Ovary (tissue), 9 donors: ENCODE data around the gene PRELID2. TPM values are rescaled to one million over a fixed set of nuclear protein-coding genes. Genes with fewer than 3 reads are reported as not detected.

ENCODE experiments used
- DNase-seq, 5 donors: peaks; one replicate each; pipeline ENCODE4 v3.0.0-alpha.2; 2019 to 2020
- H3K27ac ChIP-seq, 2 donors: fragments of 200-600 bp; one replicate each; pipeline versions ENCODE4 v1.5.1 to v1.8.0; 2019 to 2022
- H3K27me3 ChIP-seq: fragments of 200-600 bp; one replicate; pipeline ENCODE4 v1.8.0; 2022
- H3K36me3 ChIP-seq: fragments of 200-600 bp; sonication (generic); one replicate; pipeline ENCODE4 v1.5.1; 2019
- H3K4me1 ChIP-seq: one replicate; pipeline ENCODE4 v1.8.1; 2013; ENCODE audit warnings: mild to moderate bottlenecking, moderate library complexity; ENCODE audit not compliant: insufficient read depth
- H3K4me3 ChIP-seq: fragments of 200-600 bp; sonication (generic); one replicate; pipeline ENCODE4 v1.5.1; 2017
- H3K9me3 ChIP-seq, 2 donors: fragments of 200-600 bp in 1 of 2; sonication (generic) in 1 of 2; one replicate each; pipeline versions ENCODE4 v1.5.1 to v1.8.1; 2013 to 2019; ENCODE audit warnings: mild to moderate bottlenecking in 1 of 2, moderate library complexity in 1 of 2
- EP300 ChIP-seq: sonication (generic); formaldehyde crosslinking; IDR thresholded peaks from one replicate; pipeline ENCODE4 v1.6.1; 2017; ENCODE audit warnings: antibody characterized with exemption
- POLR2A ChIP-seq: fragments of 450-650 bp; IDR thresholded peaks from one replicate; pipeline ENCODE4 v1.6.1; 2017; ENCODE audit warnings: antibody characterized with exemption, mild to moderate bottlenecking, moderate library complexity
- WGBS, 3 donors: extraction: QIAGEN DNeasy Blood & Tissue Kit in 1 of 3; methylation state at CpG; one replicate each; pipeline versions ENCODE4 v1.1.5 to v1.1.7; 2013 to 2017; 5-methylcytosine and 5-hydroxymethylcytosine counted together
- intact Hi-C, 4 donors: fragments of 100-400 bp; cut with DNase I; formaldehyde crosslinking; loops; one replicate each; pipeline versions ENCODE4 v1.11.0 to v1.15.1; 2022 to 2023
- polyA plus RNA-seq, 2 donors: library from polyadenylated mRNA; stranded (reverse); fragments of 200-250 nt in 1 of 2; fragments of 350-450 nt in 1 of 2; fragmentation: Illumina TruSeq in 1 of 2; extraction: RNeasy Lipid Tissue Mini Kit (QIAGEN cat#74804) in 1 of 2; gene quantifications; one replicate each; pipeline ENCODE4 v1.2.3, GENCODE V29; 2013 to 2014
- total RNA-seq, 7 donors: library from RNA; depleted of rRNA in 2 of 7; stranded (reverse); fragments of >200 nt in 2 of 7; fragmentation: NEBNext Ultra II Directional in 3 of 7; extraction: Animal tissue kit (Norgen Biotek cat#: 25700) in 3 of 7; gene quantifications; one replicate each; pipeline versions ENCODE4 v1.1.0 to v1.2.4, GENCODE V29; 2016 to 2023
- TF ChIP-seq, protein P1 (sequence below), 3 donors: fragments of 450-650 bp in 2 of 3; fragments of 200-600 bp in 1 of 3; IDR thresholded peaks; one replicate each; pipeline versions ENCODE4 v1.5.1 to v1.8.0; 2016 to 2022; ENCODE audit warnings: antibody characterized with exemption in 3 of 3, mild to moderate bottlenecking in 1 of 3
- donor health status: DM: no; HTN: no; CAD: no; lungs with moderate emphysema.
- donor health status: DM: no; HTN: no; CAD: no.
- donor health status: Bipolar disorder and iron deficiency.
- donor health status: DM: yes; HTN: yes; CAD: no.
- donor health status: DM: no; HTN: no; CAD: no.
- donor health status: DM: yes; HTN: yes; CAD: no.

PRELID2 gene
- total and polyA plus RNA-seq, 9 donors: 5.4 to 49.7 (median 28.4) TPM

DNA sequence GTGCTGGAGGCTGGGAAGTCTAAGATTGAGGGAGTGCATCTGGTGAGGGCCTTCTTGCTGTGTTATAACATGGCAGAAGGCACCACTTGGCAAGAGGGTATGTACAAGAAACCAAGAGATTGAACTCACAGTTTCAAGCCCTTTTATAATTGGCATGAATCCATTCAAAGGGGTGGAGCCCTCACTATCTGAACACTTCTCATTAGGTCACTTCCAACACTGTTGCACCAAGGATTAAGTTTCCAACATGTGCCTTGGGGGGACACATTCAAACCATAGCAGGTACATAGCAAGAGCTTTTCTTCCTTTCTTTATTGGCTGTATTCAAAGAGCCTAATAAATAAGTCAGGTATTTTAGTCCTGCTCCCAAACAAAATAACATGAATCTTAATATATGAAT is 62.7 kb downstream of the PRELID2 start:
- H3K4me3 ChIP-seq: no peak overlapping the region
- peaks cover 16% of the 10 kb centered on the region for H3K4me1 ChIP-seq
- H3K27ac ChIP-seq: no peak overlapping the region
- H3K9me3 ChIP-seq: no peaks in the 10 kb centered on the region
- no peak for DNase-seq
- no peaks in the 10 kb centered on the region for H3K27me3 ChIP-seq
- intact Hi-C loops: no loop called here
- H3K36me3 ChIP-seq: no peaks in the 10 kb centered on the region
- no peak for TF ChIP-seq EP300
- no peak for TF ChIP-seq POLR2A
- TF ChIP-seq, protein P1, sequence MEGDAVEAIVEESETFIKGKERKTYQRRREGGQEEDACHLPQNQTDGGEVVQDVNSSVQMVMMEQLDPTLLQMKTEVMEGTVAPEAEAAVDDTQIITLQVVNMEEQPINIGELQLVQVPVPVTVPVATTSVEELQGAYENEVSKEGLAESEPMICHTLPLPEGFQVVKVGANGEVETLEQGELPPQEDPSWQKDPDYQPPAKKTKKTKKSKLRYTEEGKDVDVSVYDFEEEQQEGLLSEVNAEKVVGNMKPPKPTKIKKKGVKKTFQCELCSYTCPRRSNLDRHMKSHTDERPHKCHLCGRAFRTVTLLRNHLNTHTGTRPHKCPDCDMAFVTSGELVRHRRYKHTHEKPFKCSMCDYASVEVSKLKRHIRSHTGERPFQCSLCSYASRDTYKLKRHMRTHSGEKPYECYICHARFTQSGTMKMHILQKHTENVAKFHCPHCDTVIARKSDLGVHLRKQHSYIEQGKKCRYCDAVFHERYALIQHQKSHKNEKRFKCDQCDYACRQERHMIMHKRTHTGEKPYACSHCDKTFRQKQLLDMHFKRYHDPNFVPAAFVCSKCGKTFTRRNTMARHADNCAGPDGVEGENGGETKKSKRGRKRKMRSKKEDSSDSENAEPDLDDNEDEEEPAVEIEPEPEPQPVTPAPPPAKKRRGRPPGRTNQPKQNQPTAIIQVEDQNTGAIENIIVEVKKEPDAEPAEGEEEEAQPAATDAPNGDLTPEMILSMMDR (IDR thresholded peaks at IDR 0.05): no peak

GRCh38 chr5:145768863-145769262 is 66.3 kb downstream of the PRELID2 start:
- Histone ChIP-seq H3K9me3 (no peaks in the 10 kb centered on the region), H3K27ac (no peak overlapping the region), H3K27me3 (no peaks in the 10 kb centered on the region), H3K4me1 (no peaks in the 10 kb centered on the region), H3K4me3 (no peak overlapping the region), H3K36me3 (no peaks in the 10 kb centered on the region)
- TF ChIP-seq POLR2A (no peak), EP300 (no peak)
- TF ChIP-seq, protein P1 (IDR thresholded peaks at IDR 0.05): no peak
- DNase-seq: no peak
- WGBS, 3 donors: 65 to 82% (median 66%) methylated on average over 3 of the region's 3 CpGs
- intact Hi-C loops: no loop called here

DNA sequence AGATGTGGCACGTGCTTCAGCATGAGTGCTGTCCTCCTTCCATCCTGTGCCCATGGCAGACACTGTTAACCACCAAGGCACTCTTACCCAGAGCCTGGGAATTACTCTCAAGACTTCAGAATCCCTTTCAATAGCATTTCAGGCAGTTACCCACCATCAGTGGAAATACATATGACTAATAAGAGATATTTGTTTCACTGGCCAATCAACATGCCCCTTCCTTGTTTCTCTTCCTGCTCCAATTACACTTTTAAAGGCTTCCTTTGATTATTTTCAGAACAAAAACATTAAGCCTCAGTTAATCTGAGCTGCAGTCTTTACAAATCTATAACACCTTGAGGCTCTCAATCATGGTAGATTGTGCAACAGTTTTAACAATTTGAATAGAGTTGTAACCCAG is 70.8 kb downstream of the PRELID2 start:
- Histone ChIP-seq H3K27ac (no peak overlapping the region), H3K27me3 (no peaks in the 10 kb centered on the region), H3K36me3 (no peaks in the 10 kb centered on the region), H3K9me3 (no peaks in the 10 kb centered on the region), H3K4me1 (no peaks in the 10 kb centered on the region), H3K4me3 (no peak overlapping the region)
- 87 to 93% (median 93%) methylated on average over 1 of the region's 1 CpG for WGBS, 3 donors
- intact Hi-C loops: no loop called here
- TF ChIP-seq EP300: no peak
- TF ChIP-seq, protein P1 (IDR thresholded peaks at IDR 0.05): no peak
- TF ChIP-seq POLR2A: no peak
- no peak for DNase-seq

DNA sequence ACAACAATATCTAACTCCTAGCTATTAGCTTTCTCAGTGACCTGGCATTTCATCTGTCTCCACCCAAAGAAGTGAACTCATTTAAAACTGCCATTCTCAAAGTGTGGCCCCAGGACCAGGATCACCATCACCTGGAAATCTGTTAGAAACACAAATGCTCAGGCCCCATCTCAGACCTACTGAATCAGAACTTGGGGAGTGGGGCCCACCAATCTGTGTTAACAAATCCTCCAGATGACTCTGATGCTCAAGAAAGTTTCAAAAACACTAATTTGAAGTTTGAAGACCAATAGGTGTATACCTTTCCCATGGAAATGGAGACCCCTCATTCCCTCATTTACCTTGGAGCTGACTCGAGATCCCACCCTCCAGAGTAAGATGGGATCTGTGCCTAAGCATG is 72.3 kb downstream of the PRELID2 start:
- TF ChIP-seq, protein P1 (IDR thresholded peaks at IDR 0.05): no peak
- TF ChIP-seq POLR2A (no peak), EP300 (no peak)
- no peak for DNase-seq
- Histone ChIP-seq H3K27ac (no peak overlapping the region), H3K4me3 (no peak overlapping the region), H3K9me3 (no peaks in the 10 kb centered on the region), H3K36me3 (no peaks in the 10 kb centered on the region), H3K4me1 (no peaks in the 10 kb centered on the region), H3K27me3 (no peaks in the 10 kb centered on the region)
- 97 to 100% (median 98%) methylated on average over 1 of the region's 1 CpG for WGBS, 3 donors
- intact Hi-C loops: no loop called here

DNA sequence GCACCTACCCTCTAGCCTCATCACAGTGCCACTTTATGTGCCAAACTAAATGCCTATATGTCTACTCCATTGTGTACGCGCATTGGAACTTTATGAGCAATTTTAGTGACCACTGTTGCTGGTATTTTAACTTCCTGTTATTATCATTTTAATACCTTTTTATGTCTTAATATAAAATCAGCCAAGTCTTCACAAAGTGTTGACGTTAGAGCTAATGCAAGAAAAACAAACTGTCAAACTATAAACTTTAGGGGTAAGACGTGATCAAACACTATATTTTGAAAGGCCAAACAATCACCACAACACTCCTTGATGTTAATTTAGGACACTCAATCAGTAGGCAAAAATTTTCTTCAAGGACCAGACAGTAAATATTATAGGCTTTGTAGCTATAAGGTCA is 73.9 kb downstream of the PRELID2 start:
- intact Hi-C loops: no loop called here
- Histone ChIP-seq H3K4me1 (no peaks in the 10 kb centered on the region), H3K27ac (no peak overlapping the region), H3K36me3 (no peaks in the 10 kb centered on the region), H3K9me3 (no peaks in the 10 kb centered on the region), H3K27me3 (no peaks in the 10 kb centered on the region), H3K4me3 (no peak overlapping the region)
- TF ChIP-seq EP300 (no peak), POLR2A (no peak)
- TF ChIP-seq, protein P1 (IDR thresholded peaks at IDR 0.05): no peak
- 79 to 86% (median 81%) methylated on average over 4 of the region's 4 CpGs for WGBS, 3 donors
- DNase-seq: no peak
